HEK293T (cell line): ENCODE results near the gene FAM3A.

Experiments used
- ARNT ChIP-seq: fragments of 450-650 bp; IDR thresholded peaks from 2 replicates; pipeline ENCODE4 v1.6.1; 2017; ENCODE audit warnings: mild to moderate bottlenecking
- BHLHE40 ChIP-seq: fragments of 450-650 bp; IDR thresholded peaks from 2 replicates; pipeline ENCODE4 v1.6.1; 2016; ENCODE audit warnings: mild to moderate bottlenecking, moderate library complexity, borderline replicate concordance
- CTBP1 ChIP-seq: fragments of 450-650 bp; IDR thresholded peaks from 2 replicates; pipeline ENCODE4 v1.6.1; 2016; ENCODE audit warnings: borderline replicate concordance
- ELF4 ChIP-seq: fragments of 450-650 bp; IDR thresholded peaks from 2 replicates; pipeline ENCODE4 v1.6.1; 2017; ENCODE audit warnings: antibody characterized with exemption
- FOXA1 ChIP-seq: fragments of 450-650 bp; IDR thresholded peaks from 2 replicates; pipeline ENCODE4 v1.6.1; 2016; ENCODE audit warnings: mild to moderate bottlenecking
- FOXK2 ChIP-seq: fragments of 450-650 bp; IDR thresholded peaks from 2 replicates; pipeline ENCODE4 v1.6.1; 2016; ENCODE audit warnings: mild to moderate bottlenecking
- FOXM1 ChIP-seq: fragments of 450-650 bp; IDR thresholded peaks from 2 replicates; pipeline ENCODE4 v1.6.1; 2017; ENCODE audit warnings: mild to moderate bottlenecking, borderline replicate concordance
- HDGF ChIP-seq: fragments of 450-650 bp; IDR thresholded peaks from 2 replicates; pipeline ENCODE4 v1.6.1; 2017; ENCODE audit warnings: antibody characterized with exemption, borderline replicate concordance
- L3MBTL2 ChIP-seq: fragments of 450-650 bp; conservative IDR thresholded peaks from 2 replicates; pipeline ENCODE4 v1.6.1; 2016; ENCODE audit warnings: mild to moderate bottlenecking
- LEF1 ChIP-seq: fragments of 450-650 bp; IDR thresholded peaks from 2 replicates; pipeline ENCODE4 v1.6.1; 2017; ENCODE audit warnings: mild to moderate bottlenecking, borderline replicate concordance
- PKNOX1 ChIP-seq: fragments of 450-650 bp; IDR thresholded peaks from 2 replicates; pipeline ENCODE4 v1.6.1; 2016
- SUZ12 ChIP-seq: fragments of 450-650 bp; IDR thresholded peaks from 2 replicates; pipeline ENCODE4 v1.6.1; 2016; ENCODE audit warnings: mild to moderate bottlenecking
- ZNF384 ChIP-seq: fragments of 450-650 bp; IDR thresholded peaks from 2 replicates; pipeline ENCODE4 v1.6.1; 2016

GRCh38 chrX:154467556-154467955 lies 48.5 kb downstream of the FAM3A start:
- no peak for TF ChIP-seq BHLHE40
- no peak for TF ChIP-seq PKNOX1
- no peak for TF ChIP-seq FOXM1
- TF ChIP-seq ELF4 = no peak
- TF ChIP-seq SUZ12 = no peak
- no peak for TF ChIP-seq FOXK2
- TF ChIP-seq ARNT = no peak
- TF ChIP-seq LEF1 = no peak
- no peak for TF ChIP-seq FOXA1
- no peak for TF ChIP-seq L3MBTL2
- TF ChIP-seq CTBP1 = no peak
- no peak for TF ChIP-seq HDGF
- TF ChIP-seq ZNF384 = no peak
